Natural killer cell treated with Interleukin-12 subunit alpha and Interleukin-12 subunit beta and Interleukin-15 and Interleukin-18, amount 100 ng/mL, for 72 hours (primary cell): Measurements from ENCODE around the gene AMMECR1. TPM values are rescaled to one million over a fixed set of nuclear protein-coding genes. Genes with fewer than 3 reads are reported as not detected.

Experiments used
- ATAC-seq, 2 donors: fragments of 150-1000 bp; cut with Tn5 transposase in 1 of 2; sonication (Bioruptor Pico), chemical (Tn5 transposase) in 1 of 2; 2 replicates each; pipeline ENCODE4 v1.10.0; 2021
- DNase-seq: peaks from one replicate; pipeline ENCODE4 v3.0.0; 2022; ENCODE audit warnings: low spot score
- H3K27ac Mint-ChIP-seq, 2 donors: 1 replicate in 1 of 2; 2 replicates in 1 of 2; pipeline ENCODE4 v1.8.0; 2022; ENCODE audit warnings: mixed read lengths in 2 of 2, mild to moderate bottlenecking in 1 of 2, moderate library complexity in 1 of 2
- H3K27me3 Mint-ChIP-seq, 2 donors: 1 replicate in 1 of 2; 2 replicates in 1 of 2; pipeline ENCODE4 v1.8.0; 2022; ENCODE audit warnings: mixed read lengths in 2 of 2
- H3K36me3 Mint-ChIP-seq: one replicate; pipeline ENCODE4 v1.8.0; 2022; ENCODE audit warnings: mixed read lengths
- H3K4me1 Mint-ChIP-seq, 2 donors: 1 replicate in 1 of 2; 2 replicates in 1 of 2; pipeline ENCODE4 v1.8.0; 2022; ENCODE audit warnings: low read depth in 2 of 2, mixed read lengths in 2 of 2, mild to moderate bottlenecking in 1 of 2
- H3K4me3 Mint-ChIP-seq: one replicate; pipeline ENCODE4 v1.8.0; 2022; ENCODE audit warnings: mixed read lengths
- H3K9me3 Mint-ChIP-seq: 2 replicates; pipeline ENCODE4 v1.8.0; 2022; ENCODE audit warnings: mixed read lengths
- total RNA-seq, 2 donors: library from RNA; stranded (reverse); gene quantifications; one replicate each; pipeline ENCODE4 v1.2.3, GENCODE V29; 2022

Gene AMMECR1
- total RNA-seq, 2 donors from 2014 or later = 10.1 to 13.6 TPM

GRCh38 chrX:110175146-110175545, 142.7 kb downstream of the AMMECR1 start:
- DNase-seq = no peak
- Mint-ChIP-seq H3K4me1 (peaks cover 0 to 16% of the 10 kb centered on the region in 2 donors), H3K36me3 (no peaks in the 10 kb centered on the region), H3K27ac (no peak overlapping the region), H3K27me3 (peaks cover 0 to 5% of the 10 kb centered on the region in 2 donors), H3K4me3 (no peak overlapping the region), H3K9me3 (no peaks in the 10 kb centered on the region)
- ATAC-seq = no peak

- no peak overlapping the region for H3K4me3 Mint-ChIP-seq
- no peak for ATAC-seq
- DNase-seq = no peak
- peaks cover 10 to 17% of the 10 kb centered on the region in 2 donors for H3K4me1 Mint-ChIP-seq
- peak overlapping the region in 1 of 2 donors; percentile 33 for H3K27ac Mint-ChIP-seq
- H3K9me3 Mint-ChIP-seq = no peaks in the 10 kb centered on the region
- no peaks in the 10 kb centered on the region for H3K36me3 Mint-ChIP-seq
- H3K27me3 Mint-ChIP-seq = peaks cover 0 to 2% of the 10 kb centered on the region in 2 donors
Measured at GRCh38 chrX:110173192-110174175, 144.4 kb downstream of the AMMECR1 start.

GRCh38 chrX:110172215-110172614, 145.7 kb downstream of the AMMECR1 start:
- DNase-seq = no peak
- peak in 1 of 2 donors; percentile 3 for ATAC-seq
- Mint-ChIP-seq H3K9me3 (no peaks in the 10 kb centered on the region), H3K27ac (peak overlapping the region in 1 of 2 donors; percentile 55), H3K4me3 (no peak overlapping the region), H3K36me3 (no peaks in the 10 kb centered on the region), H3K27me3 (peaks cover 0 to 2% of the 10 kb centered on the region in 2 donors), H3K4me1 (peaks cover 10 to 17% of the 10 kb centered on the region in 2 donors)

- peaks cover 0 to 2% of the 10 kb centered on the region in 2 donors for H3K27me3 Mint-ChIP-seq
- H3K27ac Mint-ChIP-seq = no peak overlapping the region
Measured at GRCh38 chrX:110171442-110171841, 146.4 kb downstream of the AMMECR1 start.

GRCh38 chrX:110170029-110170428, 147.9 kb downstream of the AMMECR1 start:
- H3K27me3 Mint-ChIP-seq = peaks cover 0 to 2% of the 10 kb centered on the region in 2 donors
- H3K4me1 Mint-ChIP-seq = peaks cover 10 to 17% of the 10 kb centered on the region in 2 donors
- H3K9me3 Mint-ChIP-seq = no peaks in the 10 kb centered on the region
- H3K4me3 Mint-ChIP-seq = no peak overlapping the region
- no peaks in the 10 kb centered on the region for H3K36me3 Mint-ChIP-seq
- DNase-seq (no peak), ATAC-seq (no peak)
- H3K27ac Mint-ChIP-seq = no peak overlapping the region

More at GRCh38 chrX:110171442-110171841, 146.4 kb downstream of the AMMECR1 start:
- DNase-seq (no peak), ATAC-seq (no peak)
- H3K4me3 Mint-ChIP-seq = no peak overlapping the region
- H3K9me3 Mint-ChIP-seq = no peaks in the 10 kb centered on the region
- no peaks in the 10 kb centered on the region for H3K36me3 Mint-ChIP-seq
- peaks cover 10 to 17% of the 10 kb centered on the region in 2 donors for H3K4me1 Mint-ChIP-seq

- Mint-ChIP-seq H3K9me3 (no peaks in the 10 kb centered on the region), H3K4me1 (peaks cover 10 to 13% of the 10 kb centered on the region in 2 donors), H3K36me3 (no peaks in the 10 kb centered on the region), H3K27me3 (peaks cover 0 to 1% of the 10 kb centered on the region in 2 donors), H3K4me3 (no peak overlapping the region), H3K27ac (no peak overlapping the region)
- ATAC-seq (no peak), DNase-seq (no peak)
Measured at GRCh38 chrX:110168585-110168984, 149.3 kb downstream of the AMMECR1 start.

GRCh38 chrX:110167952-110168451, 149.9 kb downstream of the AMMECR1 start:
- Mint-ChIP-seq H3K9me3 (no peaks in the 10 kb centered on the region), H3K4me1 (peaks cover 10% of the 10 kb centered on the region in 2 donors), H3K4me3 (no peak overlapping the region), H3K27me3 (no peaks in the 10 kb centered on the region), H3K27ac (no peak overlapping the region), H3K36me3 (no peaks in the 10 kb centered on the region)
- DNase-seq = peak; percentile 68
- peak in 1 of 2 donors; percentile 64 for ATAC-seq

- DNase-seq (no peak), ATAC-seq (no peak)
- Mint-ChIP-seq H3K27me3 (peaks cover 0 to 3% of the 10 kb centered on the region in 2 donors), H3K9me3 (no peaks in the 10 kb centered on the region), H3K4me3 (no peak overlapping the region), H3K36me3 (no peaks in the 10 kb centered on the region), H3K4me1 (peaks cover 10% of the 10 kb centered on the region in 2 donors), H3K27ac (no peak overlapping the region)
Measured at GRCh38 chrX:110163488-110163887, 154.4 kb downstream of the AMMECR1 start.

GRCh38 chrX:110162867-110163266, 155.0 kb downstream of the AMMECR1 start:
- Mint-ChIP-seq H3K4me3 (no peak overlapping the region), H3K4me1 (peaks cover 10% of the 10 kb centered on the region in 2 donors), H3K36me3 (no peaks in the 10 kb centered on the region), H3K9me3 (no peaks in the 10 kb centered on the region), H3K27ac (no peak overlapping the region), H3K27me3 (peaks cover 0 to 3% of the 10 kb centered on the region in 2 donors)
- ATAC-seq = no peak
- DNase-seq = no peak

- Mint-ChIP-seq H3K9me3 (no peaks in the 10 kb centered on the region), H3K27ac (no peak overlapping the region), H3K4me3 (no peak overlapping the region), H3K36me3 (no peaks in the 10 kb centered on the region), H3K4me1 (peaks cover 10% of the 10 kb centered on the region in 2 donors), H3K27me3 (peaks cover 0 to 3% of the 10 kb centered on the region in 2 donors)
- DNase-seq (no peak), ATAC-seq (no peak)
Measured at GRCh38 chrX:110162131-110162530, 155.8 kb downstream of the AMMECR1 start.

- no peak for DNase-seq
- Mint-ChIP-seq H3K27me3 (peaks cover 0 to 3% of the 10 kb centered on the region in 2 donors), H3K9me3 (no peaks in the 10 kb centered on the region), H3K36me3 (no peaks in the 10 kb centered on the region), H3K27ac (no peak overlapping the region), H3K4me3 (no peak overlapping the region), H3K4me1 (peaks cover 10% of the 10 kb centered on the region in 2 donors)
- no peak for ATAC-seq
Measured at GRCh38 chrX:110161361-110161686, 156.6 kb downstream of the AMMECR1 start.

GRCh38 chrX:110159865-110160264, 158.0 kb downstream of the AMMECR1 start:
- Mint-ChIP-seq H3K27me3 (peaks cover 0 to 9% of the 10 kb centered on the region in 2 donors), H3K4me3 (no peak overlapping the region), H3K9me3 (no peaks in the 10 kb centered on the region), H3K36me3 (no peaks in the 10 kb centered on the region), H3K27ac (no peak overlapping the region), H3K4me1 (peaks cover 10% of the 10 kb centered on the region in 2 donors)
- DNase-seq (no peak), ATAC-seq (peak in 1 of 2 donors; percentile 69)

GRCh38 chrX:110159235-110159634, 158.7 kb downstream of the AMMECR1 start:
- H3K36me3 Mint-ChIP-seq = no peaks in the 10 kb centered on the region
- no peak overlapping the region for H3K4me3 Mint-ChIP-seq
- no peaks in the 10 kb centered on the region for H3K9me3 Mint-ChIP-seq
- peaks cover 0 to 9% of the 10 kb centered on the region in 2 donors for H3K27me3 Mint-ChIP-seq
- DNase-seq (peak; percentile 15), ATAC-seq (no peak)
- peaks cover 10% of the 10 kb centered on the region in 2 donors for H3K4me1 Mint-ChIP-seq
- H3K27ac Mint-ChIP-seq = no peak overlapping the region

- no peak for ATAC-seq
- peaks cover 10% of the 10 kb centered on the region in 2 donors for H3K4me1 Mint-ChIP-seq
Measured at GRCh38 chrX:110157444-110157843, 160.4 kb downstream of the AMMECR1 start.

More at GRCh38 chrX:110157444-110157843, 160.4 kb downstream of the AMMECR1 start:
- H3K27ac Mint-ChIP-seq = no peak overlapping the region
- H3K9me3 Mint-ChIP-seq = no peaks in the 10 kb centered on the region
- peaks cover 0 to 11% of the 10 kb centered on the region in 2 donors for H3K27me3 Mint-ChIP-seq
- H3K36me3 Mint-ChIP-seq = no peaks in the 10 kb centered on the region
- H3K4me3 Mint-ChIP-seq = no peak overlapping the region
- no peak for DNase-seq
